Heart left ventricle (tissue), 16 donors: Measurements from ENCODE around the gene IGF2. TPM values are rescaled to one million over a fixed set of nuclear protein-coding genes. Genes with fewer than 3 reads are reported as not detected.

Source experiments
- ATAC-seq, 4 donors: fragments of 200-7000 bp; cut with Tn5 transposase; one replicate each; pipeline ENCODE4 v1.9.1; 2020 to 2022; ENCODE audit warnings: moderate library complexity in 4 of 4, mild to moderate bottlenecking in 3 of 4, moderate number of reproducible peaks in 1 of 4
- DNase-seq, 5 donors: peaks; one replicate each; pipeline ENCODE4 v3.0.0-alpha.2; 2020
- H3K27ac ChIP-seq, 12 donors: fragments of 200-600 bp; sonication (generic) in 4 of 12; one replicate each; pipeline versions ENCODE4 v1.5.0 to v1.8.0; 2016 to 2022; ENCODE audit warnings: mild to moderate bottlenecking in 2 of 12
- H3K27me3 ChIP-seq, 9 donors: fragments of 200-600 bp; sonication (generic) in 2 of 9; one replicate each; pipeline versions ENCODE4 v1.5.1 to v1.8.0; 2016 to 2022; ENCODE audit warnings: mild to moderate bottlenecking in 3 of 9
- H3K36me3 ChIP-seq, 9 donors: fragments of 200-600 bp; sonication (generic) in 2 of 9; one replicate each; pipeline versions ENCODE4 v1.5.0 to v1.8.0; 2018 to 2022; ENCODE audit warnings: mild to moderate bottlenecking in 2 of 9
- H3K4me1 ChIP-seq, 12 donors: fragments of 200-600 bp; sonication (generic) in 4 of 12; one replicate each; pipeline versions ENCODE4 v1.5.0 to v1.8.0; 2016 to 2022; ENCODE audit warnings: mild to moderate bottlenecking in 3 of 12
- H3K4me3 ChIP-seq, 12 donors: fragments of 200-600 bp; sonication (generic) in 4 of 12; one replicate each; pipeline versions ENCODE4 v1.5.0 to v1.8.0; 2017 to 2022; ENCODE audit warnings: mild to moderate bottlenecking in 9 of 12, moderate library complexity in 4 of 12
- H3K9me3 ChIP-seq, 12 donors: fragments of 200-600 bp; sonication (generic) in 4 of 12; one replicate each; pipeline versions ENCODE4 v1.5.0 to v1.8.0; 2016 to 2022; ENCODE audit warnings: mild to moderate bottlenecking in 1 of 12
- CTCF ChIP-seq, 12 donors: fragments of 200-600 bp; sonication (generic) in 4 of 12; IDR thresholded peaks; one replicate each; pipeline versions ENCODE4 v1.5.0 to v1.8.0; 2018 to 2022; ENCODE audit warnings: antibody characterized with exemption in 12 of 12, mild to moderate bottlenecking in 5 of 12
- POLR2A ChIP-seq, 2 donors: fragments of 450-650 bp; IDR thresholded peaks; one replicate each; pipeline ENCODE4 v1.6.1; 2017; ENCODE audit warnings: antibody characterized with exemption in 2 of 2, mild to moderate bottlenecking in 2 of 2, moderate library complexity in 2 of 2
- WGBS, 4 donors: extraction: QIAGEN DNeasy Blood & Tissue Kit in 2 of 4; methylation state at CpG; one replicate each; pipeline versions ENCODE4 v1.1.5 to v1.1.7; 2013 to 2018; 5-methylcytosine and 5-hydroxymethylcytosine counted together
- intact Hi-C, 10 donors: fragments of 100-400 bp; cut with DNase I; formaldehyde crosslinking; loops; one replicate each; pipeline versions ENCODE4 v1.11.1 to v1.14.2; 2022
- polyA plus RNA-seq, 2 donors: library from polyadenylated mRNA; stranded (reverse); fragments of 200-250 nt; gene quantifications; one replicate each; pipeline ENCODE4 v1.2.3, GENCODE V29; 2013
- total RNA-seq, 9 donors: library from RNA; depleted of rRNA in 2 of 9; stranded (reverse); fragments of >200 nt in 2 of 9; fragmentation: NEBNext Ultra II Directional in 3 of 9; extraction: Animal tissue kit (Norgen Biotek cat#: 25700) in 3 of 9; gene quantifications; one replicate each; pipeline versions ENCODE4 v1.1.0 to v1.2.4, GENCODE V29; 2016 to 2023
- donor health status: ischemic (EF 13 %, LVEDD 7.1; RV severe dilation, severe dysfunction).
- donor health status: healthy with polysubstance abuse.
- donor health status: DM: no; HTN: yes; CAD: no.
- donor health status: DM: no; HTN: no; CAD: no.
- donor health status: ischemic (EF 25% LVEDD 6.9; RV normal size, moderate dysfunction).
- donor health status: ischemic (EF 25% LVEDD 5.7; RV mildly dilated, moderate dysfunction).
- donor health status: healthy.
- donor health status: DM: yes; HTN: yes; CAD: no.
- donor health status: ischemic (EF 35%, LVEDD 5.7; RV mildly dilated, moderate dysfunction).
- donor health status: nonischemic (EF 11% LVEDD 7.7; RV severe dilation, severe dysfunction).
- donor health status: DM: yes; HTN: yes; CAD: no.
- donor health status: PGD.
- donor health status: ischemic (EF 29% LVEDD 5.4; RV normal size, mild dysfunction).
- donor health status: nonischemic (EF 23%, LVEDD 6.1; RV moderate dilation, normal function).

The IGF2 gene
- total and polyA plus RNA-seq, 11 donors, result 48.9 to 175 (median 99.3) TPM

DNA sequence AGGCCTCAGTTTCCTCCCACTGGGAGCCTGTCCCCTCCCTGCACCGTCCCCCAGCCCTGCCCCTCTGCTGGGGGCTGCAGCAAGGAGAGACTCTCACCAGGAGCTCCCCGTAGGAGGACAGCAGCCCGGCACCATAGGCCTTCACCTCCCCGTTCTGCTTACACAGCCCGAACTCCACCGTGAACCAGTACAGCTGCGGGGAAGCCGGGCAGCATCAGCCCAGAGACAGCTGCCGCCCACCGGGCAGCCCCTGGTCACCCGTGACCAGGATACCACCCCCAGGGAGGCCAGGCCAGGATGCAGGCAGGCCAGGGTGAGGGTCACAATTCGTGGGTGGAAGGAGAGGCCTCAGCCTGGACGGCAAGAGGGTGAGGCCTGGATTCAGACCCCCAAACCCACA is 26.4 kb upstream of the IGF2 start:
- Histone ChIP-seq H3K4me1 (peaks cover 0 to 13% (median 6%) of the 10 kb centered on the region in 12 donors), H3K27me3 (peaks cover 0 to 39% (median 21%) of the 10 kb centered on the region in 9 donors), H3K27ac (no peak overlapping the region), H3K4me3 (no peak overlapping the region), H3K36me3 (no peaks in the 10 kb centered on the region), H3K9me3 (no peaks in the 10 kb centered on the region)
- WGBS, 4 donors, result 86 to 93% (median 89%) methylated on average over 9 to 13 of the region's 13 CpGs
- intact Hi-C loops, result no loop called here
- DNase-seq, result no peak
- TF ChIP-seq POLR2A (IDR thresholded peaks at IDR 0.05) (no peak), CTCF (IDR thresholded peaks at IDR 0.05) (no peak)
- ATAC-seq, result no peak

DNA sequence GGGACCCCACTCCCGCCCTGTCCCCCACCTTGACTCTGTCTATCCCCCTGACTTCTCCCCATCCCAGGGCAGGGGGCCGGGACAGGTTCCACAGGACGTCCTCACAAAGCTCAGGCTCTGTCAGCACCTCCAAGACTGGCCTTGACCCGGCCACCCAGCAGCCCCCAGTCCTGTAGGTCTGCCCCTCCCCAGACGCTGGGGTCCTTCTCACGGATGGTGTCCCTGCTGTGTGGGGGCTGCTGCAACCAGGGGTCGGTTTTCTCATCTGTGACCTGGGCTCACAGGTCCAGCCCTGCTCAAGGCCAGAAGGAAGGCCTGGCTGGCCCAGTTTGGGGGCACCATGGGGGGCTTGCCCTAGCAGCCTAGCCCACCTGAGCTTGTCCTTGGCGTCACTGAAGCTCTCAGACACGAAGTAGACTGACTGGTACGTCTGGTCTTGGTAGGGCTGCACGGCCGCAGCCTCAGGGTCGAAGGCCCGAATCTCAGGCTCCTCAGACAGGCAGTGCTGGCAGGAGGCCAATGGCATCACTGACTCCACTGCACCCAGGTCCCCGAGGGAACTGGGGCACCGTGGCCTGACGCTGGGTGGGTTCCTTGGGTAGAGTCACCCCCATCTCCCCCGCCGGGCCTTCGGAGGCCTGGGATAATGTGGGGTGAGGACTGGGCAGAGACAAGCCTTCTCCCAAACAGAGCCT is 25.8 kb upstream of the IGF2 start:
- no peak overlapping the region for H3K4me3 ChIP-seq
- H3K9me3 ChIP-seq, result no peaks in the 10 kb centered on the region
- no peak overlapping the region for H3K27ac ChIP-seq
- DNase-seq (no peak), ATAC-seq (no peak)
- H3K4me1 ChIP-seq, result peaks cover 0 to 13% (median 6%) of the 10 kb centered on the region in 12 donors
- intact Hi-C loops, result no loop called here
- TF ChIP-seq CTCF (IDR thresholded peaks at IDR 0.05) (no peak), POLR2A (IDR thresholded peaks at IDR 0.05) (no peak)
- whole genome bisulfite sequencing, 4 donors, result 82 to 90% (median 86%) methylated on average over 5 to 20 of the region's 20 CpGs
- no peaks in the 10 kb centered on the region for H3K36me3 ChIP-seq
- peaks cover 0 to 39% (median 21%) of the 10 kb centered on the region in 9 donors for H3K27me3 ChIP-seq

- H3K27me3 ChIP-seq, result peaks cover 0 to 39% (median 21%) of the 10 kb centered on the region in 9 donors
- WGBS, 4 donors, result 89 to 92% (median 91%) methylated on average over 16 to 22 of the region's 22 CpGs
- no peak for ATAC-seq
Observed at GRCh38 chr11:2164081-2164480, 24.9 kb upstream of the IGF2 start.

More at GRCh38 chr11:2164081-2164480, 24.9 kb upstream of the IGF2 start:
- Histone ChIP-seq H3K36me3 (no peaks in the 10 kb centered on the region), H3K27ac (no peak overlapping the region), H3K4me3 (no peak overlapping the region), H3K9me3 (no peaks in the 10 kb centered on the region), H3K4me1 (peaks cover 0 to 20% (median 6%) of the 10 kb centered on the region in 12 donors)
- TF ChIP-seq CTCF (IDR thresholded peaks at IDR 0.05) (no peak), POLR2A (IDR thresholded peaks at IDR 0.05) (no peak)
- intact Hi-C loops, result no loop called here
- no peak for DNase-seq
